Endothelial cell of umbilical vein (primary cell): ENCODE data around the gene CUX1. TPM values are rescaled to one million over a fixed set of nuclear protein-coding genes. Genes with fewer than 3 reads are reported as not detected.

ENCODE experiments used
- BruUV-seq: library from RNA; stranded (reverse); fragments of 400-500 nt; replicated peaks from 2 replicates; lab custom pipeline; 2021; lab: Mats Ljungman, UMichigan
- CTCF ChIA-PET: fragments of 300-600, 350-600 bp; sonication (Branson Sonifier 250); formaldehyde crosslinking; loops from one replicate; lab custom pipeline; 2021; ENCODE audit warnings: antibody characterized with exemption, inconsistent platforms; lab: Charles Lee
- POLR2A ChIA-PET: fragments of 300-600, 350-600 bp; sonication (Branson Sonifier 250); formaldehyde crosslinking; loops from one replicate; lab custom pipeline; 2021; ENCODE audit warnings: antibody characterized with exemption, inconsistent platforms; lab: Charles Lee
- DNase-seq: peaks from one replicate; pipeline ENCODE4 v3.0.0-alpha.2; 2011; ENCODE audit warnings: low read depth, low spot score
- FAIRE-seq: peaks from 2 replicates; lab custom pipeline; 2011; peaks lifted over from hg19 to GRCh38; lab: Jason Lieb, UNC
- H2AFZ ChIP-seq: 2 replicates; pipeline ENCODE4 v1.6.0; 2012; ENCODE audit warnings: low read depth, low read length, control low read depth, inconsistent platforms
- H3K27ac ChIP-seq: 2 replicates; pipeline ENCODE4 v1.5.1; 2011; ENCODE audit warnings: low read depth, mild to moderate bottlenecking, control low read depth, low read length, moderate library complexity; ENCODE audit not compliant: insufficient read depth
- H3K27me3 ChIP-seq, 2 experiments: 2 replicates each; pipeline versions ENCODE4 v1.6.0 to v1.6.1; 2011; ENCODE audit warnings: low read length in 2 of 2, mixed read lengths in 1 of 2; ENCODE audit not compliant: control insufficient read depth in 2 of 2, insufficient read depth in 2 of 2
- H3K36me3 ChIP-seq, 2 experiments: 2 replicates in 1 of 2; 3 replicates in 1 of 2; pipeline ENCODE4 v1.5.1; 2011; ENCODE audit warnings: low read length in 2 of 2, mild to moderate bottlenecking in 1 of 2, moderate library complexity in 1 of 2; ENCODE audit not compliant: control insufficient read depth in 2 of 2, insufficient read depth in 2 of 2; ENCODE audit errors: extremely low read depth in 1 of 2
- H3K4me1 ChIP-seq: 3 replicates; pipeline ENCODE4 v1.5.1; 2011; ENCODE audit warnings: mild to moderate bottlenecking, low read length; ENCODE audit not compliant: control insufficient read depth, insufficient read depth; ENCODE audit errors: extremely low read depth
- H3K4me2 ChIP-seq: 2 replicates; pipeline ENCODE4 v1.6.1; 2011; ENCODE audit warnings: low read length, control low read depth, mixed read lengths; ENCODE audit not compliant: insufficient read depth
- H3K4me3 ChIP-seq, 3 experiments: fragments of 200-600 bp in 1 of 3; sonication (generic), shearing (Covaris generic) in 1 of 3; replicated peaks in 1 of 3; 2 replicates each; pipeline ENCODE4 v1.5.1; 2011 to 2016; ENCODE audit warnings: control low read depth in 3 of 3, low read length in 3 of 3, mild to moderate bottlenecking in 2 of 3, inconsistent platforms in 1 of 3, low read depth in 1 of 3, moderate library complexity in 1 of 3; ENCODE audit not compliant: insufficient read depth in 1 of 3
- H3K79me2 ChIP-seq: 2 replicates; pipeline ENCODE4 v1.6.0; 2012; ENCODE audit warnings: low read length, inconsistent platforms; ENCODE audit not compliant: control insufficient read depth, insufficient read depth
- H3K9ac ChIP-seq: replicated peaks from 2 replicates; pipeline ENCODE3; 2011; ENCODE audit warnings: low read length, control low read depth; ENCODE audit not compliant: insufficient read depth; ENCODE audit errors: extremely low read depth
- H3K9me1 ChIP-seq: replicated peaks from 3 replicates; pipeline ENCODE4 v1.6.0; 2011; ENCODE audit warnings: mild to moderate bottlenecking, low read length; ENCODE audit not compliant: control insufficient read depth, insufficient read depth; ENCODE audit errors: extremely low read depth
- H3K9me3 ChIP-seq: replicated peaks from 2 replicates; pipeline ENCODE4 v1.5.1; 2012; ENCODE audit warnings: low read length, inconsistent platforms; ENCODE audit not compliant: control insufficient read depth, insufficient read depth
- H4K20me1 ChIP-seq: replicated peaks from 2 replicates; pipeline ENCODE3; 2011; ENCODE audit warnings: mild to moderate bottlenecking, low read length; ENCODE audit not compliant: control insufficient read depth, insufficient read depth; ENCODE audit errors: extremely low read depth
- EZH2 ChIP-seq: IDR thresholded peaks from 2 replicates; pipeline ENCODE4 v1.6.1; 2012; ENCODE audit warnings: borderline replicate concordance, low read depth, mild to moderate bottlenecking, moderate library complexity, low read length, inconsistent platforms; ENCODE audit not compliant: severe bottlenecking
- FOS ChIP-seq: IDR thresholded peaks from 2 replicates; pipeline ENCODE4 v1.6.1; 2011; ENCODE audit warnings: mild to moderate bottlenecking, low read length, moderate library complexity, borderline replicate concordance; ENCODE audit not compliant: insufficient read depth
- GATA2 ChIP-seq: IDR thresholded peaks from 2 replicates; pipeline ENCODE4 v1.7.0; 2011; ENCODE audit warnings: low read depth, mild to moderate bottlenecking, moderate library complexity, mixed read lengths, low read length; ENCODE audit not compliant: insufficient read length, insufficient read depth
- JUN ChIP-seq: IDR thresholded peaks from 2 replicates; pipeline ENCODE4 v1.6.1; 2011; ENCODE audit warnings: borderline replicate concordance, low read depth; ENCODE audit not compliant: insufficient read length, insufficient read depth
- MYC ChIP-seq: IDR thresholded peaks from one replicate; pipeline ENCODE4 v1.6.1; 2011; ENCODE audit warnings: mild to moderate bottlenecking, low read depth, low read length
- POLR2A ChIP-seq: IDR thresholded peaks from 2 replicates; pipeline ENCODE4 v1.6.1; 2012; ENCODE audit warnings: low read depth, mild to moderate bottlenecking, control low read depth, low read length
- POLR2AphosphoS5 ChIP-seq: IDR thresholded peaks from 2 replicates; pipeline ENCODE4 v1.6.1; 2012; ENCODE audit warnings: low read depth, mild to moderate bottlenecking, control low read depth, low read length, moderate library complexity; ENCODE audit not compliant: insufficient read depth
- dilution Hi-C: fragments of 300-500 bp; cut with MboI; formaldehyde crosslinking; loops from one replicate; pipeline ENCODE4 v1.15.0; 2019; ENCODE audit warnings: low sequenced_read_pairs; ENCODE audit not compliant: extremely low pct_ligation_motif_present
- intact Hi-C: fragments of 100-400 bp; cut with micrococcal nuclease; formaldehyde crosslinking; loops from one replicate; pipeline ENCODE4 v1.10.0; 2022
- polyA plus RNA-seq, 4 experiments: library from polyadenylated mRNA; depleted of rRNA in 3 of 4; stranded (reverse) in 3 of 4; unstranded in 1 of 4; fragments of >200 nt; gene quantifications; 2 replicates each; pipeline versions ENCODE4 v1.2.1 to v1.2.3, GENCODE V29; 2011 to 2012; ENCODE audit warnings: missing spikeins in 1 of 4
- total RNA-seq: library from RNA; stranded (reverse); gene quantifications from 2 replicates; pipeline ENCODE4 v1.2.3, GENCODE V29; 2021
- TF ChIP-seq, protein P1 (sequence below), 2 donors: IDR thresholded peaks; 1 replicate in 1 of 2; 2 replicates in 1 of 2; pipeline ENCODE4 v1.5.1; 2011; ENCODE audit warnings: low read length in 2 of 2, mild to moderate bottlenecking in 2 of 2, moderate library complexity in 2 of 2, control low read depth in 1 of 2, inconsistent platforms in 1 of 2, low read depth in 1 of 2; ENCODE audit not compliant: insufficient read depth in 1 of 2; ENCODE audit errors: extremely low read depth in 1 of 2
- TF ChIP-seq, protein P2 (sequence below): IDR thresholded peaks from 2 replicates; pipeline ENCODE4 v1.6.1; 2011; ENCODE audit not compliant: insufficient read depth, insufficient read length

CUX1 gene
- total and polyA plus RNA-seq, 2 donors (not counting 3 experiments of a cell fraction or from before 2014, with no cell fraction given): 13.8 to 49.8 TPM

DNA sequence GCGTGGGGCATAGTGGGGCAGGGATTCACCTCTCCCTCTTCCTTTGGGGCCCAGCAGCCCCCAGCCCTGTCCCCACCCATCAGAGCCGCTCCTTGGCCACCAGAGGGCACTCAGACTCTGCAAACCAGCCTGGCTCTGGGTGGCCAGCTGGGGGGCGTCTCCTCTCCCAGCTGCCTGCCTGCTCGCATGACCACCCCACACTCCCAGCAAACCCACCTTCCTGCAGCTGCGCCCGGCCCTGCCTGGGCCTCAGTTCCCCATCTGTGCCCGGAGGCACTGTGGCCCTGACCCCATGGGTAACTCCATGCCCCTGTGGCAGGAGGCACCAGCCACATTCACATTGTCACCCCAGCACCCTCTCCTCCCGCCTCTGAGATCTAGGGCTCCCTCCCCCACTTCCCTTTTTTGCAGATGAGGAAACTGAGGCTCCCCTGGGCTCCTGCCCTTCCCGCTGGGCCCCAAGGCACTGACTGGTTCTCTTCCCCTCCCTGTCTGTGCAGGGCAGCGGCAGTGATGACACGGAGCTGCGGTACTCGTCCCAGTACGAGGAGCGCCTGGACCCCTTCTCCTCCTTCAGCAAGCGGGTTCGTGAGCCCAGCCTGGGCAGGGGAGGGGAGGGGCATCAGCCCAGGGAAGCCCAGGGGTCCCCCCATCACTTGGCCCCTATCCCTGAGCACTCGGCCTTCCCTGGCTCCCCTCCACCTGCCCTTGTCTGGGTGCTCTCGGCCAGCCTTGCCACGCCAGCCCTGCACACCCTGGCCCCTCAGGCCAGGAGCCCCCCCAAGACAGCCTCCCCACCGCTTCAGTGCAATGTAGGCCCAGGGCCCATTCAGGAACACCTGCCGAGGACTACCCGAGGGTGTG is 462.3 kb downstream of the CUX1 start:
- H3K27me3 ChIP-seq: peaks cover 0 to 2% of the 10 kb centered on the region in 2 experiments
- no peak overlapping the region for H3K4me3 ChIP-seq
- CTCF ChIA-PET: interaction anchor here (0.6 to 3.8 kb wide), 15 partner anchors 8 to 171 kb away, joined by 3 to 32 read pairs (median 5); partner anchors contain the start of gene PRKRIP1
- POLR2A ChIA-PET: no interaction called here
- no peaks in the 10 kb centered on the region for H3K79me2 ChIP-seq
- no TSS peak for BruUV-seq
- H3K4me2 ChIP-seq: no peak overlapping the region
- H3K27ac ChIP-seq: no peak overlapping the region
- H3K4me1 ChIP-seq: no peaks in the 10 kb centered on the region
- no peak overlapping the region for H3K9ac ChIP-seq
- peak; percentile 64 for FAIRE-seq
- H3K36me3 ChIP-seq: no peaks in the 10 kb centered on the region
- peak; percentile 47 for DNase-seq
- intact Hi-C loops (loop anchor here (1.0 kb wide), 1 partner anchor 111 kb away; no protein-coding TSS in a partner anchor), dilution Hi-C loops (no loop called here)
- no peaks in the 10 kb centered on the region for H3K9me1 ChIP-seq
- TF ChIP-seq, protein P1, sequence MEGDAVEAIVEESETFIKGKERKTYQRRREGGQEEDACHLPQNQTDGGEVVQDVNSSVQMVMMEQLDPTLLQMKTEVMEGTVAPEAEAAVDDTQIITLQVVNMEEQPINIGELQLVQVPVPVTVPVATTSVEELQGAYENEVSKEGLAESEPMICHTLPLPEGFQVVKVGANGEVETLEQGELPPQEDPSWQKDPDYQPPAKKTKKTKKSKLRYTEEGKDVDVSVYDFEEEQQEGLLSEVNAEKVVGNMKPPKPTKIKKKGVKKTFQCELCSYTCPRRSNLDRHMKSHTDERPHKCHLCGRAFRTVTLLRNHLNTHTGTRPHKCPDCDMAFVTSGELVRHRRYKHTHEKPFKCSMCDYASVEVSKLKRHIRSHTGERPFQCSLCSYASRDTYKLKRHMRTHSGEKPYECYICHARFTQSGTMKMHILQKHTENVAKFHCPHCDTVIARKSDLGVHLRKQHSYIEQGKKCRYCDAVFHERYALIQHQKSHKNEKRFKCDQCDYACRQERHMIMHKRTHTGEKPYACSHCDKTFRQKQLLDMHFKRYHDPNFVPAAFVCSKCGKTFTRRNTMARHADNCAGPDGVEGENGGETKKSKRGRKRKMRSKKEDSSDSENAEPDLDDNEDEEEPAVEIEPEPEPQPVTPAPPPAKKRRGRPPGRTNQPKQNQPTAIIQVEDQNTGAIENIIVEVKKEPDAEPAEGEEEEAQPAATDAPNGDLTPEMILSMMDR (IDR thresholded peaks at IDR 0.05; ENCODE audit: extremely low read depth in 1 of 2, insufficient read depth in 1 of 2, low read depth in 1 of 2, low read length in 2 of 2): peak; percentile 75 to 93
- no peak for TF ChIP-seq MYC
- no peak overlapping the region for H2AFZ ChIP-seq
- no peaks in the 10 kb centered on the region for H3K9me3 ChIP-seq
- no peaks in the 10 kb centered on the region for H4K20me1 ChIP-seq

DNA sequence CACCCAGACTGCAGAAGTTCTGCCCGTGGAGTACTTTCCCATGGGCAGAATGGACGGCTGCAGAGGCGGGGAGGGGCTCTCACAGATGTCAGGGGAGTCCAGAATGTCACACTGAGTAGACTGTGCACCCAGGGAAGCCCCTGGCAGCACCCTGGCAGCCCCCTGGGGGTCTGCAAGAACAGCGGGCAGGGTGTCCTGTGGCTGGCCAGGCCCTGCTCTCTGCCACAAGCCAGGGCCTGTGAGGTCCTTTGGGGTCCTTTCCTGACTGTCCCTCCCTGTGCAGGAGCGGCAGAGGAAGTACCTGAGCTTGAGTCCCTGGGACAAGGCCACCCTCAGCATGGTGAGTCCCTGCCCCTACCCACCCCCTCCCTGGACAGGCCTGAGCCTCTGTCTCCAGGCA is 463.1 kb downstream of the CUX1 start:
- intact Hi-C loops (no loop called here), dilution Hi-C loops (no loop called here)
- no peak overlapping the region for H3K4me2 ChIP-seq
- H3K9ac ChIP-seq: no peak overlapping the region
- H3K27me3 ChIP-seq: peaks cover 0 to 3% of the 10 kb centered on the region in 2 experiments
- no peaks in the 10 kb centered on the region for H3K4me1 ChIP-seq
- H3K4me3 ChIP-seq: no peak overlapping the region
- H3K9me3 ChIP-seq: no peaks in the 10 kb centered on the region
- H3K27ac ChIP-seq: no peak overlapping the region
- TF ChIP-seq FOS (no peak), POLR2AphosphoS5 (no peak), MYC (no peak), GATA2 (no peak), EZH2 (no peak), POLR2A (no peak), JUN (no peak)
- TF ChIP-seq, protein P2, sequence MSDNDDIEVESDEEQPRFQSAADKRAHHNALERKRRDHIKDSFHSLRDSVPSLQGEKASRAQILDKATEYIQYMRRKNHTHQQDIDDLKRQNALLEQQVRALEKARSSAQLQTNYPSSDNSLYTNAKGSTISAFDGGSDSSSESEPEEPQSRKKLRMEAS: no peak
- TF ChIP-seq, protein P1 (IDR thresholded peaks at IDR 0.05; ENCODE audit: extremely low read depth in 1 of 2, insufficient read depth in 1 of 2, low read depth in 1 of 2, low read length in 2 of 2): no peak
- DNase-seq: no peak
- no peak for FAIRE-seq
- POLR2A ChIA-PET: no interaction called here
- no peaks in the 10 kb centered on the region for H4K20me1 ChIP-seq
- no peak overlapping the region for H2AFZ ChIP-seq
- no TSS peak for BruUV-seq
- no peaks in the 10 kb centered on the region for H3K79me2 ChIP-seq
- no peaks in the 10 kb centered on the region for H3K9me1 ChIP-seq
- no peaks in the 10 kb centered on the region for H3K36me3 ChIP-seq
- CTCF ChIA-PET: interaction anchor here (1.3 to 3.8 kb wide), 7 partner anchors 8 to 112 kb away, joined by 4 to 32 read pairs (median 9); no protein-coding TSS in a partner anchor
